HG02885 (cell line): ENCODE results near the gene ZNF57.
"Not testable (repeated sequence)": the region's sequence is repeated elsewhere in the genome, so short reads cannot be mapped to it uniquely, and the experiment has no call there.

Source experiments
- ATAC-seq: cut with Tn5 transposase; IDR thresholded peaks from one replicate; pipeline ENCODE4 v1.9.1; 2021; ENCODE audit warnings: mild to moderate bottlenecking; ENCODE audit not compliant: unreplicated experiment, poor library complexity

ZNF57 gene

GRCh38 chr19:2890531-2890930, 10.2 kb upstream of the ZNF57 start:
- ATAC-seq: not testable (repeated sequence)

GRCh38 chr19:2896694-2897093, 4.0 kb upstream of the ZNF57 start:
- no peak for ATAC-seq

- ATAC-seq: no peak
Measured at GRCh38 chr19:2902590-2903218, 2.0 kb downstream of the ZNF57 start.

- ATAC-seq: not testable (repeated sequence)
Measured at GRCh38 chr19:2903326-2903725, 2.6 kb downstream of the ZNF57 start.

GRCh38 chr19:2905918-2906519, 5.3 kb downstream of the ZNF57 start:
- no peak for ATAC-seq

- no peak for ATAC-seq
Measured at GRCh38 chr19:2906631-2907195, 6.0 kb downstream of the ZNF57 start.

- ATAC-seq: no peak
Measured at GRCh38 chr19:2912306-2912705, 11.6 kb downstream of the ZNF57 start.

GRCh38 chr19:2917275-2918184, 16.8 kb downstream of the ZNF57 start:
- ATAC-seq: no peak

- ATAC-seq: no peak
Measured at GRCh38 chr19:2922987-2923386, 22.3 kb downstream of the ZNF57 start.

- no peak for ATAC-seq
Measured at GRCh38 chr19:2923510-2923909, 22.8 kb downstream of the ZNF57 start.

- ATAC-seq: no peak
Measured at GRCh38 chr19:2926341-2927031, 25.8 kb downstream of the ZNF57 start.

GRCh38 chr19:2927032-2927430, 26.3 kb downstream of the ZNF57 start:
- ATAC-seq: no peak

GRCh38 chr19:2933490-2933910, 32.8 kb downstream of the ZNF57 start:
- ATAC-seq: no peak

GRCh38 chr19:2935863-2936262, 35.1 kb downstream of the ZNF57 start:
- not testable (repeated sequence) for ATAC-seq

GRCh38 chr19:2942928-2943640, 42.4 kb downstream of the ZNF57 start:
- no peak for ATAC-seq

- no peak for ATAC-seq
Measured at GRCh38 chr19:2944403-2944774, 43.7 kb downstream of the ZNF57 start.

- peak; percentile 96 for ATAC-seq
Measured at GRCh38 chr19:2944775-2945574, 44.2 kb downstream of the ZNF57 start, which contains the start of gene ZNF77. TSS of gene ZNF77 (minus strand) at chr19:2944971. CDS start at chr19:2944840, 131 bp downstream.

GRCh38 chr19:2945575-2946184, 45.0 kb downstream of the ZNF57 start:
- ATAC-seq: no peak
